K562 (cell line): ENCODE results near the gene RCSD1. TPM values are rescaled to one million over a fixed set of nuclear protein-coding genes. Genes with fewer than 3 reads are reported as not detected.

Experiments
- ATAC-seq: fragments of 200-7000 bp; cut with Tn5 transposase; 3 replicates; pipeline ENCODE4 v1.9.1; 2020; ENCODE audit warnings: moderate library complexity
- BruUV-seq: library from RNA; stranded (reverse); fragments of 400-500 nt; replicated peaks from 2 replicates; lab custom pipeline; 2021; lab: Mats Ljungman, UMichigan
- CTCF ChIA-PET: fragments of 300-600 bp; formaldehyde crosslinking; extraction: SDS; loops from one replicate; lab custom pipeline; 2021; ENCODE audit warnings: low intra/inter-chr PET ratio; lab: Yijun Ruan, JAX
- POLR2A ChIA-PET: fragments of 300-600, 350-650 bp; sonication (Branson Sonifier 250); formaldehyde crosslinking; extraction: SDS; loops from one replicate; lab custom pipeline; 2021; ENCODE audit warnings: antibody characterized with exemption, inconsistent platforms; lab: Yijun Ruan, JAX
- DNase-seq, 4 experiments: peaks; one replicate each; pipeline versions ENCODE4 v3.0.0 to v3.0.0-alpha.2; 2011 to 2018; ENCODE audit warnings: low spot score in 3 of 4, mixed read lengths in 3 of 4; ENCODE audit errors: extremely low read depth in 1 of 4
- FAIRE-seq: peaks from 2 replicates; lab custom pipeline; 2011; peaks lifted over from hg19 to GRCh38; lab: Jason Lieb, UNC
- H2AFZ ChIP-seq: 2 replicates; pipeline ENCODE4 v1.6.0; 2011; ENCODE audit warnings: low read depth, low read length, control low read depth, inconsistent platforms
- H3K27ac ChIP-seq: fragments of 200-600 bp; 3 replicates; pipeline ENCODE4 v1.8.0; 2011; ENCODE audit warnings: low read depth, mild to moderate bottlenecking, control low read depth, inconsistent platforms, low read length, moderate library complexity, mixed read lengths; ENCODE audit errors: extremely low read depth
- H3K27me3 ChIP-seq, 2 experiments: fragments of 300-600 bp in 1 of 2; 2 replicates in 1 of 2; 3 replicates in 1 of 2; pipeline versions ENCODE4 v1.6.0 to v1.8.0; 2011; ENCODE audit warnings: inconsistent platforms in 2 of 2, low read length in 2 of 2, mild to moderate bottlenecking in 1 of 2, mixed read lengths in 1 of 2, moderate library complexity in 1 of 2; ENCODE audit not compliant: control insufficient read depth in 2 of 2, insufficient read depth in 2 of 2
- H3K36me3 ChIP-seq: fragments of 300-600 bp; 3 replicates; pipeline ENCODE4 v1.8.0; 2011; ENCODE audit warnings: mild to moderate bottlenecking, low read length, inconsistent platforms; ENCODE audit not compliant: control insufficient read depth, insufficient read depth
- H3K4me1 ChIP-seq, 2 experiments: fragments of 200-600 bp in 1 of 2; replicated peaks in 1 of 2; 2 replicates in 1 of 2; 3 replicates in 1 of 2; pipeline versions ENCODE4 v1.5.1 to v1.8.0; 2011; ENCODE audit warnings: inconsistent platforms in 2 of 2, low read length in 2 of 2, mild to moderate bottlenecking in 1 of 2, mixed read lengths in 1 of 2, moderate library complexity in 1 of 2; ENCODE audit not compliant: control insufficient read depth in 2 of 2, insufficient read depth in 2 of 2
- H3K4me2 ChIP-seq: 2 replicates; pipeline ENCODE4 v1.6.1; 2011; ENCODE audit warnings: low read length, control low read depth, inconsistent platforms, mixed read lengths; ENCODE audit not compliant: insufficient read depth
- H3K4me3 ChIP-seq: fragments of 200-600 bp; sonication (generic), shearing (Covaris generic); 2 replicates; pipeline ENCODE4 v1.5.1; 2016; ENCODE audit warnings: control low read depth, inconsistent platforms
- H3K79me2 ChIP-seq: fragments of 200-600 bp; 3 replicates; pipeline ENCODE4 v1.8.0; 2011; ENCODE audit warnings: low read length, inconsistent platforms; ENCODE audit not compliant: control insufficient read depth, insufficient read depth
- H3K9ac ChIP-seq, 2 experiments: 2 replicates each; pipeline versions ENCODE4 v1.6.0 to v1.6.1; 2011; ENCODE audit warnings: low read depth in 2 of 2, low read length in 2 of 2, control low read depth in 1 of 2, inconsistent platforms in 1 of 2, mild to moderate bottlenecking in 1 of 2, mixed read lengths in 1 of 2; ENCODE audit not compliant: insufficient read depth in 1 of 2
- H3K9me1 ChIP-seq: one replicate; pipeline ENCODE4 v1.6.0; 2011; ENCODE audit warnings: inconsistent platforms, mild to moderate bottlenecking, low read length, moderate library complexity; ENCODE audit not compliant: control insufficient read depth, insufficient read depth
- H3K9me3 ChIP-seq: replicated peaks from 2 replicates; pipeline ENCODE4 v1.5.1; 2011; ENCODE audit warnings: low read depth, low read length, inconsistent platforms; ENCODE audit not compliant: control insufficient read depth, insufficient read depth
- H4K20me1 ChIP-seq: replicated peaks from 2 replicates; pipeline ENCODE4 v1.6.1; 2011; ENCODE audit warnings: low read length, inconsistent platforms, mixed read lengths; ENCODE audit not compliant: control insufficient read depth, insufficient read depth
- CBX8 ChIP-seq: fragments of 200-600 bp; sonication (generic); IDR thresholded peaks from 2 replicates; pipeline ENCODE4 v1.6.1; 2012; ENCODE audit warnings: borderline replicate concordance, mixed run types, low read depth, mild to moderate bottlenecking, moderate library complexity, mixed read lengths, low read length, control low read depth, inconsistent platforms; ENCODE audit not compliant: poor library complexity, severe bottlenecking; ENCODE audit errors: extremely low read depth
- CREBBP ChIP-seq: IDR thresholded peaks from one replicate; pipeline ENCODE4 v1.6.1; 2012; ENCODE audit warnings: low read depth, mild to moderate bottlenecking, control low read depth, inconsistent platforms, low read length
- FIP1L1 ChIP-seq: fragments of 200-400 bp; formaldehyde crosslinking; IDR thresholded peaks from 2 replicates; pipeline ENCODE4 v1.6.1; 2018; ENCODE audit warnings: mild to moderate bottlenecking, low read depth, low read length; ENCODE audit not compliant: poor library complexity, severe bottlenecking
- GATA2 ChIP-seq: sonication (generic); formaldehyde crosslinking; IDR thresholded peaks from 2 replicates; pipeline ENCODE4 v1.4.0; 2020; ENCODE audit warnings: mild to moderate bottlenecking, missing genetic modification reagents
- HDAC3 ChIP-seq: fragments of 450-650 bp; IDR thresholded peaks from 2 replicates; pipeline ENCODE4 v1.6.1; 2018; ENCODE audit warnings: borderline replicate concordance, mild to moderate bottlenecking, moderate library complexity; ENCODE audit not compliant: partially characterized antibody
- ILK ChIP-seq: fragments of 450-650 bp; IDR thresholded peaks from 2 replicates; pipeline ENCODE4 v1.6.1; 2016; ENCODE audit warnings: missing genetic modification characterization, low read depth, mild to moderate bottlenecking, missing compliant biosample characterization, moderate library complexity, borderline replicate concordance
- KDM2B ChIP-seq: fragments of 250-450 bp; sonication (Bioruptor Pico); IDR thresholded peaks from 2 replicates; pipeline ENCODE4 v1.8.0; 2021; ENCODE audit warnings: mild to moderate bottlenecking, moderate library complexity
- KLF13 ChIP-seq: fragments of 450-650 bp; IDR thresholded peaks from 2 replicates; pipeline ENCODE4 v1.6.1; 2016; ENCODE audit warnings: missing genetic modification characterization, low read depth, mild to moderate bottlenecking, missing compliant biosample characterization, moderate library complexity, borderline replicate concordance
- LCOR ChIP-seq: sonication (generic); formaldehyde crosslinking; IDR thresholded peaks from 2 replicates; pipeline ENCODE4 v1.8.0; 2022; ENCODE audit warnings: mild to moderate bottlenecking, missing genetic modification reagents
- PCBP2 ChIP-seq: fragments of 200-400 bp; formaldehyde crosslinking; IDR thresholded peaks from 2 replicates; pipeline ENCODE4 v1.6.1; 2018; ENCODE audit warnings: low read length, low read depth, mild to moderate bottlenecking, moderate library complexity; ENCODE audit not compliant: poor library complexity, severe bottlenecking
- TAL1 ChIP-seq: fragments of 450-650 bp; IDR thresholded peaks from 2 replicates; pipeline ENCODE4 v1.6.1; 2016; ENCODE audit warnings: mild to moderate bottlenecking
- ZKSCAN8 ChIP-seq: fragments of 200-800 bp; sonication (Bioruptor generic); IDR thresholded peaks from 2 replicates; pipeline ENCODE4 v1.6.1; 2016; ENCODE audit warnings: missing genetic modification characterization, missing compliant biosample characterization
- ZNF311 ChIP-seq: fragments of 250-450 bp; sonication (Bioruptor Pico); IDR thresholded peaks from 2 replicates; pipeline ENCODE4 v1.4.0; 2020; ENCODE audit warnings: mild to moderate bottlenecking, moderate library complexity
- WGBS: fragments of 100-300 bp; shearing (Covaris generic); methylation state at CpG from one replicate; pipeline ENCODE4 v1.1.6; 2016; ENCODE audit warnings: low coverage, mixed read lengths; ENCODE audit not compliant: insufficient coverage; ENCODE audit errors: missing lambda C conversion rate; 5-methylcytosine and 5-hydroxymethylcytosine counted together
- in situ Hi-C: fragments of 300-500 bp; cut with MboI; formaldehyde crosslinking; loops from 4 replicates; pipeline ENCODE4 v1.15.0; 2018; ENCODE audit warnings: inconsistent platforms, mixed read lengths
- intact Hi-C: fragments of 100-400 bp; cut with micrococcal nuclease; formaldehyde crosslinking; loops from 2 replicates; pipeline ENCODE4 v1.14.2; 2022
- polyA plus RNA-seq, 8 experiments: library from polyadenylated mRNA; depleted of rRNA in 4 of 8; stranded (reverse) in 5 of 8; unstranded in 3 of 8; fragments of >200 nt; fragmentation: Nextera tagmentation in 2 of 8; fragmentation: Illumina TruSeq in 1 of 8; extraction: Ambion mirVana in 2 of 8; extraction: Trizol in 1 of 8; gene quantifications; 2 replicates each; pipeline versions ENCODE4 v1.2.1 to v1.2.3, GENCODE V29; 2011 to 2014; ENCODE audit warnings: inconsistent platforms in 1 of 8, missing spikeins in 1 of 8
- total RNA-seq, 7 experiments: library from RNA; depleted of rRNA in 6 of 7; stranded (reverse); fragments of >200 nt in 6 of 7; fragmentation: Illumina TruSeq in 2 of 7; extraction: Trizol in 2 of 7; gene quantifications; 2 replicates each; pipeline versions ENCODE4 v1.2.1 to v1.2.3, GENCODE V29; 2011 to 2021; ENCODE audit warnings: low replicate concordance in 1 of 7
- TF ChIP-seq, protein P1 (sequence below): IDR thresholded peaks from 3 replicates; pipeline ENCODE4 v1.6.1; 2011; ENCODE audit warnings: borderline replicate concordance, mild to moderate bottlenecking, moderate library complexity; ENCODE audit not compliant: insufficient read length; ENCODE audit errors: extremely low read depth
- TF ChIP-seq, protein P2 (sequence below): fragments of 250-450 bp; sonication (Bioruptor Pico); IDR thresholded peaks from 2 replicates; pipeline ENCODE4 v1.4.0; 2020
- TF ChIP-seq, protein P3 (sequence below): fragments of 450-650 bp; IDR thresholded peaks from 2 replicates; pipeline ENCODE4 v1.6.1; 2017; ENCODE audit warnings: mild to moderate bottlenecking, moderate library complexity

RCSD1 gene
- total and polyA plus RNA-seq, 9 of the 15 experiments (the other 6 are each of a cell fraction or from before 2014, with no cell fraction given) = 7.8 to 69.8 (median 45.3) TPM

DNA sequence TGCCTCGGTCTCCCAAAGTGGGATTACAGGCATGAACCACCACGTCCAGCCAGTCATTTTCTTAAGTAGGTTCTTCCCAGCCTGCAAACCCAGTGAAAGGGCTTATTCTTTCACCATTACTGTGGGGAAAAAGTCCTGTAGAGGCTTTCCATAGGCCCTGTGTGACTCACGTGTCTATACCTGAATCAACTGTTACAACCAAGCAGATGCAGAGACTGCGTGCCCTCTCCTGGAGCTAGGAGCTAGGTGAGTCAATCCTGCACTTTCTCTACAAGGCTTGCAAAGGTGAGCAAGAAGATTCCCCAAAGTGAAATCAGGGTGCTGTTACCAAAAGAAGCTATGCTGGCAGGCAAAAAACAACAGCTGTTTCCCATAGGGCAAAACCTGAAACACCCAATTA is 77.9 kb downstream of the RCSD1 start:
- TF ChIP-seq CBX8 (no peak), LCOR (no peak), FIP1L1 (no peak), ILK (tag) (no peak), GATA2 (no peak), ZKSCAN8 (no peak), HDAC3 (no peak), PCBP2 (no peak), KDM2B (CRISPR knock-in tag) (no peak), ZNF311 (CRISPR knock-in tag) (no peak), TAL1 (no peak), CREBBP (no peak), KLF13 (tag) (no peak)
- TF ChIP-seq, protein P1, sequence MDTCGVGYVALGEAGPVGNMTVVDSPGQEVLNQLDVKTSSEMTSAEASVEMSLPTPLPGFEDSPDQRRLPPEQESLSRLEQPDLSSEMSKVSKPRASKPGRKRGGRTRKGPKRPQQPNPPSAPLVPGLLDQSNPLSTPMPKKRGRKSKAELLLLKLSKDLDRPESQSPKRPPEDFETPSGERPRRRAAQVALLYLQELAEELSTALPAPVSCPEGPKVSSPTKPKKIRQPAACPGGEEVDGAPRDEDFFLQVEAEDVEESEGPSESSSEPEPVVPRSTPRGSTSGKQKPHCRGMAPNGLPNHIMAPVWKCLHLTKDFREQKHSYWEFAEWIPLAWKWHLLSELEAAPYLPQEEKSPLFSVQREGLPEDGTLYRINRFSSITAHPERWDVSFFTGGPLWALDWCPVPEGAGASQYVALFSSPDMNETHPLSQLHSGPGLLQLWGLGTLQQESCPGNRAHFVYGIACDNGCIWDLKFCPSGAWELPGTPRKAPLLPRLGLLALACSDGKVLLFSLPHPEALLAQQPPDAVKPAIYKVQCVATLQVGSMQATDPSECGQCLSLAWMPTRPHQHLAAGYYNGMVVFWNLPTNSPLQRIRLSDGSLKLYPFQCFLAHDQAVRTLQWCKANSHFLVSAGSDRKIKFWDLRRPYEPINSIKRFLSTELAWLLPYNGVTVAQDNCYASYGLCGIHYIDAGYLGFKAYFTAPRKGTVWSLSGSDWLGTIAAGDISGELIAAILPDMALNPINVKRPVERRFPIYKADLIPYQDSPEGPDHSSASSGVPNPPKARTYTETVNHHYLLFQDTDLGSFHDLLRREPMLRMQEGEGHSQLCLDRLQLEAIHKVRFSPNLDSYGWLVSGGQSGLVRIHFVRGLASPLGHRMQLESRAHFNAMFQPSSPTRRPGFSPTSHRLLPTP = no peak
- TF ChIP-seq, protein P2, sequence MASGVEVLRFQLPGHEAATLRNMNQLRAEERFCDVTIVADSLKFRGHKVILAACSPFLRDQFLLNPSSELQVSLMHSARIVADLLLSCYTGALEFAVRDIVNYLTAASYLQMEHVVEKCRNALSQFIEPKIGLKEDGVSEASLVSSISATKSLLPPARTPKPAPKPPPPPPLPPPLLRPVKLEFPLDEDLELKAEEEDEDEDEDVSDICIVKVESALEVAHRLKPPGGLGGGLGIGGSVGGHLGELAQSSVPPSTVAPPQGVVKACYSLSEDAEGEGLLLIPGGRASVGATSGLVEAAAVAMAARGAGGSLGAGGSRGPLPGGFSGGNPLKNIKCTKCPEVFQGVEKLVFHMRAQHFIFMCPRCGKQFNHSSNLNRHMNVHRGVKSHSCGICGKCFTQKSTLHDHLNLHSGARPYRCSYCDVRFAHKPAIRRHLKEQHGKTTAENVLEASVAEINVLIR (CRISPR knock-in tag) = no peak
- TF ChIP-seq, protein P3, sequence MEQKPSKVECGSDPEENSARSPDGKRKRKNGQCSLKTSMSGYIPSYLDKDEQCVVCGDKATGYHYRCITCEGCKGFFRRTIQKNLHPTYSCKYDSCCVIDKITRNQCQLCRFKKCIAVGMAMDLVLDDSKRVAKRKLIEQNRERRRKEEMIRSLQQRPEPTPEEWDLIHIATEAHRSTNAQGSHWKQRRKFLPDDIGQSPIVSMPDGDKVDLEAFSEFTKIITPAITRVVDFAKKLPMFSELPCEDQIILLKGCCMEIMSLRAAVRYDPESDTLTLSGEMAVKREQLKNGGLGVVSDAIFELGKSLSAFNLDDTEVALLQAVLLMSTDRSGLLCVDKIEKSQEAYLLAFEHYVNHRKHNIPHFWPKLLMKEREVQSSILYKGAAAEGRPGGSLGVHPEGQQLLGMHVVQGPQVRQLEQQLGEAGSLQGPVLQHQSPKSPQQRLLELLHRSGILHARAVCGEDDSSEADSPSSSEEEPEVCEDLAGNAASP = no peak
- TF ChIP-seq, all 486 proteins: peak for 0
- Histone ChIP-seq H4K20me1 (no peaks in the 10 kb centered on the region), H3K9me3 (no peaks in the 10 kb centered on the region), H3K9ac (no peak overlapping the region), H3K4me1 (no peaks in the 10 kb centered on the region), H3K36me3 (peaks cover 14% of the 10 kb centered on the region; the same call in 2 of the 3 replicates), H3K4me3 (no peak overlapping the region), H3K4me2 (no peak overlapping the region), H3K79me2 (no peaks in the 10 kb centered on the region), H3K27me3 (no peaks in the 10 kb centered on the region), H3K27ac (no peak overlapping the region), H3K9me1 (no peaks in the 10 kb centered on the region), H2AFZ (no peak overlapping the region)
- FAIRE-seq (no peak), DNase-seq (no peak), ATAC-seq (0 out of 3 replicates have a peak, but pooled peaks have one; percentile 11)
- ChIA-PET CTCF (no interaction called here), POLR2A (interaction anchor here (0.6 to 1.4 kb wide), 5 partner anchors 10 to 224 kb away, joined by 3 to 5 read pairs (median 3); no protein-coding TSS in a partner anchor)
- BruUV-seq = no TSS peak
- in situ Hi-C loops = no loop called here
- intact Hi-C loops = no loop called here
- 57% methylated on average over 4 of the region's 4 CpGs for WGBS
